Measurements from ENCODE around the gene FAM20C. TPM values are rescaled to one million over a fixed set of nuclear protein-coding genes. Genes with fewer than 3 reads are reported as not detected.

The FAM20C gene
- total RNA-seq, 1 donor from 2014 or later: 32.9 TPM

DNA sequence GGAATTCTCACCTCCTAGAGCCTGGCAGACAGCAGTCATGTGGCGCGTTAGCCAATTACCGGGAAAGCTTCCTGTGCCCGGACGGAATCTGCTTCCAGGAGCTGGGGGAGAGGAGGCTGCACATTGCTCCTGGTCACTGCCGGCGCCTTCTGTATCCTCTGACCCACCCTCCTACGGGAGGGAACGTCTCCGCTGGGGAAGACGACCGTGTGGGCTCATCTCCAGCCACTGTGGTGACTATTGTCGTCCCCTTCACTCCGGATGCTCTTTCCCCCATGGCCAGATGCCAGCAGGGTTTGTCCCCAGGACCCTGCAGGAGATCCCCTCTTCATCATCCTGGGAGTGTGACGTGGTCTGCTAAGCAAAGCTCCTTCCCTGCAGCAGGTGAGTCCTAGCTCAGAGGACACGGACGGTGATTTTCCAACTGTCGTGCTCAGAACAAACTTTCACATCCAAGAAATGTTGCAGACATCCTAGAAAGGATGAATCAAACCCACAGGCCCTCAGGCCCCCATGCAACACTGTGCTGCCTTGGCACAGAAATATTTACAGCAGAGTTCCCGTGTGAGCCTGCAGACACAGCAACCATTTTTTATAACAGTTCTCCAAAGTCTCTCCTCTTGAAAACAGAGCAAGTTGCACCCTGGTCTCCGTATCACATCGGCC, 29.6 kb upstream of the FAM20C start:
- TF ChIP-seq, protein P1, sequence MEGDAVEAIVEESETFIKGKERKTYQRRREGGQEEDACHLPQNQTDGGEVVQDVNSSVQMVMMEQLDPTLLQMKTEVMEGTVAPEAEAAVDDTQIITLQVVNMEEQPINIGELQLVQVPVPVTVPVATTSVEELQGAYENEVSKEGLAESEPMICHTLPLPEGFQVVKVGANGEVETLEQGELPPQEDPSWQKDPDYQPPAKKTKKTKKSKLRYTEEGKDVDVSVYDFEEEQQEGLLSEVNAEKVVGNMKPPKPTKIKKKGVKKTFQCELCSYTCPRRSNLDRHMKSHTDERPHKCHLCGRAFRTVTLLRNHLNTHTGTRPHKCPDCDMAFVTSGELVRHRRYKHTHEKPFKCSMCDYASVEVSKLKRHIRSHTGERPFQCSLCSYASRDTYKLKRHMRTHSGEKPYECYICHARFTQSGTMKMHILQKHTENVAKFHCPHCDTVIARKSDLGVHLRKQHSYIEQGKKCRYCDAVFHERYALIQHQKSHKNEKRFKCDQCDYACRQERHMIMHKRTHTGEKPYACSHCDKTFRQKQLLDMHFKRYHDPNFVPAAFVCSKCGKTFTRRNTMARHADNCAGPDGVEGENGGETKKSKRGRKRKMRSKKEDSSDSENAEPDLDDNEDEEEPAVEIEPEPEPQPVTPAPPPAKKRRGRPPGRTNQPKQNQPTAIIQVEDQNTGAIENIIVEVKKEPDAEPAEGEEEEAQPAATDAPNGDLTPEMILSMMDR (IDR thresholded peaks at IDR 0.05; ENCODE audit: unreplicated experiment): no peak
- no peaks in the 10 kb centered on the region for H3K36me3 Mint-ChIP-seq (ENCODE audit: insufficient read depth)
- no peak overlapping the region for H3K27ac Mint-ChIP-seq
- H3K4me1 Mint-ChIP-seq (ENCODE audit: low read depth): peaks cover 23% of the 10 kb centered on the region
- no peaks in the 10 kb centered on the region for H3K9me3 Mint-ChIP-seq (ENCODE audit: low read depth)
- H3K4me3 Mint-ChIP-seq (ENCODE audit: low read depth): no peak overlapping the region
- DNase-seq (ENCODE audit: low spot score, unreplicated experiment): no peak
- H3K27me3 Mint-ChIP-seq: peaks cover 35% of the 10 kb centered on the region

DNA sequence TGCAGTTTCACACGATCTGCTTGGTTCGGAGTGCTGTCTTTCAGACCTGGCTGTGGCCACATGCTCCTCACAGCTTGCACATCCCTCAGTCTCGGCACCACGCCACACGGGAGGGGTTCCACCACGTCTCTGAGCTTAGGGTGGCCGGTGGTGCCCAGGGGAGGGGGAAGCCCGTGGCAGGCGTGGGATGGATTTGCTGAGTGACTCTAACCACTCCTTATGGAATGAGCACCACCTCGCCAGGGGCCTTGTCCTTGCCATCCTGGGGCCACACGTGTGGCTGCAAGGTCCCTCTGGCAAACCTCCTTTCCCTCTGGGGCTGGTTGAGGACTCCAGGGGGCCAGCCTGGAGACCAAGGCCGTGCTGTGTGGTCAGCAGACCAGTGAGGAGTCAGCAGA, 29.1 kb upstream of the FAM20C start:
- TF ChIP-seq, protein P1 (IDR thresholded peaks at IDR 0.05; ENCODE audit: unreplicated experiment): no peak
- no peak for DNase-seq (ENCODE audit: low spot score, unreplicated experiment)
- Mint-ChIP-seq H3K36me3 (ENCODE audit: insufficient read depth) (no peaks in the 10 kb centered on the region), H3K4me1 (ENCODE audit: low read depth) (peaks cover 23% of the 10 kb centered on the region), H3K4me3 (ENCODE audit: low read depth) (no peak overlapping the region), H3K27ac (no peak overlapping the region), H3K27me3 (peaks cover 32% of the 10 kb centered on the region), H3K9me3 (ENCODE audit: low read depth) (no peaks in the 10 kb centered on the region)

DNA sequence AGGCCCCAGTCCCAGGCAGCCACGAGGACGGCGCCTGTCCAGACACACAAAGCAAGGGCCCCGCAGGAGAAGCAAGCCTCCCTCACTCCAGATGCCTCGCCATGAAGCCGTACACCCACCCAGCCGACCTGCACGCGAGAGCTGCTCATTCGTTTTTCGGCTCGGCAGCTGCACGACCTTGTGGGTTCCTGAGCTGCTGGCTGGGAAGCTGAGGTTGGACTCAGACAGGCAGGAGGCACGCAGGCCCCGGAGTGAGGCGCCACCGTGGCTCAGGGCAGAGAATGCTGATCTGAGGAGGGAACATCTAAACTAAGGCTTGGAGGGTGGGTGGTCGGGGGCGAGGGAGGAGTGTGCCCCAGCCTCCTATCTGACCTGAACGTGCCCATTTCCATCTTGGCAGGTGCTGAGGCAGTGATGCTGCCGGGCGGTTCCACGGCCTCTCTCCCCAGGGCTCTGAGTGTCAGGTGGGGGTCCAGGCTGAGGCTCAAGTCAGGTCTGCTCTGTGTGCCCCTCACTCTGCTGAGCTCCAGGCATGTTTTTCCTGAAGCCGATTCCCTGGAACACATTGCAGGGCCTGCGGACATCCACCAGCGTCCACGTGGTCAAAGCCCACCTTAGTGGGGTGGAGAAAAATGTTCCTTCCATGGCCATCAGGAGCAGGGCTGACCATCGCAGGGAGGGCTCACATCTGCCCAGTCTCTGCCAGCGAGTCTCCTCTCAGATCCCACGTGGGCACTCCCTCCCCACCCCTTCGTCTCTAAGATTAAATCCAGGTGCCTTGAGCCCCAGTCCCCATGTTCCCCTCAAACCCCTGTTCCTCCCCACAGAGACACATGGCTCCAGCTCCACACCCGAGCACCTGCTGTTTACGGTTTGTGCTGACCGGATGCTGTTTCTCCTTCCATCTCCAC, 28.1 kb upstream of the FAM20C start:
- Mint-ChIP-seq H3K36me3 (ENCODE audit: insufficient read depth) (no peaks in the 10 kb centered on the region), H3K27ac (no peak overlapping the region), H3K4me1 (ENCODE audit: low read depth) (peaks cover 23% of the 10 kb centered on the region), H3K4me3 (ENCODE audit: low read depth) (no peak overlapping the region), H3K27me3 (peaks cover 30% of the 10 kb centered on the region), H3K9me3 (ENCODE audit: low read depth) (no peaks in the 10 kb centered on the region)
- TF ChIP-seq, protein P1 (IDR thresholded peaks at IDR 0.05; ENCODE audit: unreplicated experiment): no peak
- no peak for DNase-seq (ENCODE audit: low spot score, unreplicated experiment)

DNA sequence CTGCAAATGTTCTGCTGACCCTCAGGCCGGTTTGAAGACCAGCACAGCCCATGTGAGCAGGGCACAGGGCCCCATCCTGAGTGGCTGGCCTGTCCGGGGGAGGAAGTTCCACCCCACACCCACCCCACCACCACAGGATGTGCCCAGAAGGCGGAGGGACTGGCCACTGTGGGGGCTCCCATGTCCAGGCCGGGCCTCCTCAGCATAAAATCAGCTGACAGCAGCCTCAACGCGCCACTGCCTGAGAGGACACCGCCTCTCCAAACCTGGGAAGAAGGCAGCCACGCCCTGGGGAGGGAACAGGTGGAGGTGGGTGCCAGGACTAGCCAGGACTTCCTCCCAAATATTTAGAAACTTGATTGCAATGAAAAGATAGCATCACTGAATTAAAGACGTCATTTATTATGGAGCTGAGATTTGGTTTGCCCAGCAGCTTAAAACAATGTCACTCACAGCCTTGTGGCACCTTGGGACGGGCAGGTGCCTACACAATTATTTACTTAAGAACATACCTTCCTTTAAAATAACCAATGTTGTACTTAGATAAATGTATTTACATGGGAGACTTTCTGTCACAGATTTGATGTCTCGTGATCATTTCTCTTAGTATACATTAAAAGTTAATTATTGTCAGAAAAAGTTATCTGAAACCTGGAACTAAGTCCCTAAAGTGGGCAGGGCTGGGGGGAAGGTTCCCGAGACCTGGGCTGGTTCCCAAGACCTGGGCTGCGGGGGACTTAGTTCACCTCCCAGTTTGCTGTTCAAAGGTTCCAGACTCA, 27.3 kb upstream of the FAM20C start:
- Mint-ChIP-seq H3K27me3 (peaks cover 35% of the 10 kb centered on the region), H3K4me3 (ENCODE audit: low read depth) (no peak overlapping the region), H3K36me3 (ENCODE audit: insufficient read depth) (no peaks in the 10 kb centered on the region), H3K27ac (peak overlapping the region; percentile 87), H3K9me3 (ENCODE audit: low read depth) (no peaks in the 10 kb centered on the region), H3K4me1 (ENCODE audit: low read depth) (peaks cover 23% of the 10 kb centered on the region)
- TF ChIP-seq, protein P1 (IDR thresholded peaks at IDR 0.05; ENCODE audit: unreplicated experiment): no peak
- DNase-seq (ENCODE audit: low spot score, unreplicated experiment): no peak

Data from progenitor cell of endocrine pancreas (in vitro differentiated cells).